ENCODE results near the gene ACTR8. TPM values are rescaled to one million over a fixed set of nuclear protein-coding genes. Genes with fewer than 3 reads are reported as not detected.

ACTR8 gene
- total and polyA plus RNA-seq, 2 of the 13 experiments (the other 11 are each of a cell fraction or from before 2014, with no cell fraction given), result 15.5 to 29.0 TPM

GRCh38 chr3:53887446-53887845 lies 5.5 kb upstream of the ACTR8 start:
- CTCF ChIA-PET (ENCODE audit: low intra/inter-chr PET ratio, low total read pairs), result no interaction called here
- BruUV-seq (replicated peaks), result no TSS peak
- DNase-seq (ENCODE audit: low spot score), result no peak

GRCh38 chr3:53885239-53885638 lies 3.3 kb upstream of the ACTR8 start:
- Histone ChIP-seq H3K9me3 (ENCODE audit: low read length) (no peaks in the 10 kb centered on the region), H2AFZ (ENCODE audit: low read length) (no peak overlapping the region), H3K27me3 (ENCODE audit: control insufficient read depth in 1 of 2, insufficient read depth in 2 of 2, low read length in 2 of 2) (no peaks in the 10 kb centered on the region; a peak in 1 of 5 replicates), H3K4me1 (ENCODE audit: insufficient read depth, low read length) (peaks cover 20% of the 10 kb centered on the region), H3K79me2 (ENCODE audit: insufficient read depth, low read length) (peaks cover 37% of the 10 kb centered on the region), H3K36me3 (replicated peaks in 1 of 2; ENCODE audit: control insufficient read depth in 1 of 2, insufficient read depth in 2 of 2, low read length in 2 of 2) (peaks cover 6 to 32% of the 10 kb centered on the region in 2 experiments; a peak in 4 of 5 replicates), H3K4me3 (replicated peaks in 1 of 3; ENCODE audit: insufficient read depth in 1 of 3, low read depth in 2 of 3, low read length in 3 of 3) (no peak overlapping the region), H3K27ac (ENCODE audit: extremely low read length, insufficient read depth, low read length) (no peak overlapping the region), H3K9ac (ENCODE audit: insufficient read depth, low read depth, low read length) (no peak overlapping the region), H3K4me2 (ENCODE audit: low read depth, low read length) (no peak overlapping the region), H4K20me1 (ENCODE audit: insufficient read depth, low read length) (no peaks in the 10 kb centered on the region; the same call in 1 of the 2 replicates)
- WGBS (ENCODE audit: low lambda C conversion rate), result 95% methylated on average over 3 of the region's 3 CpGs
- no peak for FAIRE-seq
- ChIA-PET CTCF (ENCODE audit: low intra/inter-chr PET ratio, low total read pairs) (no interaction called here), POLR2A (no interaction called here)
- DNase-seq (ENCODE audit: low spot score), result no peak
- BruUV-seq (replicated peaks), result no TSS peak
- in situ Hi-C loops (cut with HindIII; ENCODE audit: extremely low pct_ligation_motif_present, low pct_unique_long_range_greater_than_20kb) (no loop called here), intact Hi-C loops (cut with micrococcal nuclease; ENCODE audit: unreplicated experiment) (no loop called here)
- ATAC-seq, result no peak
- TF ChIP-seq MED13 (CRISPR knock-in tag; IDR thresholded peaks at IDR 0.05) (no peak), CBX2 (IDR thresholded peaks at IDR 0.05; ENCODE audit: low read depth, low read length) (no peak), CBX2 (CRISPR knock-in tag; IDR thresholded peaks at IDR 0.05; ENCODE audit: low read depth) (no peak), NFAT5 (CRISPR knock-in tag; IDR thresholded peaks at IDR 0.05) (no peak), KDM5B (CRISPR knock-in tag; IDR thresholded peaks at IDR 0.05; ENCODE audit: borderline replicate concordance) (no peak)

More at GRCh38 chr3:53887446-53887845, 5.5 kb upstream of the ACTR8 start:
- H3K4me2 ChIP-seq (ENCODE audit: low read depth, low read length), result no peak overlapping the region
- FAIRE-seq (no peak), ATAC-seq (no peak)
- intact Hi-C loops (cut with micrococcal nuclease; ENCODE audit: unreplicated experiment), result no loop called here
- no peak overlapping the region for H3K9ac ChIP-seq (ENCODE audit: insufficient read depth, low read depth, low read length)
- H3K27me3 ChIP-seq (ENCODE audit: control insufficient read depth in 1 of 2, insufficient read depth in 2 of 2, low read length in 2 of 2), result no peaks in the 10 kb centered on the region; a peak in 1 of 5 replicates
- no peak overlapping the region for H2AFZ ChIP-seq (ENCODE audit: low read length)
- H3K4me3 ChIP-seq (replicated peaks in 1 of 3; ENCODE audit: insufficient read depth in 1 of 3, low read depth in 2 of 3, low read length in 3 of 3), result no peak overlapping the region
- H3K36me3 ChIP-seq (replicated peaks in 1 of 2; ENCODE audit: control insufficient read depth in 1 of 2, insufficient read depth in 2 of 2, low read length in 2 of 2), result peaks cover 6 to 32% of the 10 kb centered on the region in 2 experiments; a peak in 4 of 5 replicates
- peaks cover 20% of the 10 kb centered on the region for H3K4me1 ChIP-seq (ENCODE audit: insufficient read depth, low read length)
- in situ Hi-C loops (cut with HindIII; ENCODE audit: extremely low pct_ligation_motif_present, low pct_unique_long_range_greater_than_20kb), result no loop called here
- no peak for TF ChIP-seq HDAC2 (CRISPR knock-in tag; IDR thresholded peaks at IDR 0.05)
- TF ChIP-seq NFE2L1 (CRISPR knock-in tag; IDR thresholded peaks at IDR 0.05; ENCODE audit: borderline replicate concordance), result no peak
- H3K79me2 ChIP-seq (ENCODE audit: insufficient read depth, low read length), result peaks cover 39% of the 10 kb centered on the region
- H3K9me3 ChIP-seq (ENCODE audit: low read length), result no peaks in the 10 kb centered on the region
- no peak overlapping the region for H3K27ac ChIP-seq (ENCODE audit: extremely low read length, insufficient read depth, low read length)
- H4K20me1 ChIP-seq (ENCODE audit: insufficient read depth, low read length), result peaks cover 2% of the 10 kb centered on the region; the same call in 1 of the 2 replicates
- POLR2A ChIA-PET, result no interaction called here

Measured in HepG2 (cell line).